CD4-positive, alpha-beta T cell treated with Interleukin-4 for 1 hour (primary cell): ENCODE results near the gene IFTAP.

Source experiments
- DNase-seq, 2 donors: peaks; one replicate each; pipeline ENCODE4 v3.0.0-alpha.2; 2020 to 2022

IFTAP gene

GRCh38 chr11:36600180-36600579 lies 5.9 kb downstream of the IFTAP start:
- no peak for DNase-seq

DNA sequence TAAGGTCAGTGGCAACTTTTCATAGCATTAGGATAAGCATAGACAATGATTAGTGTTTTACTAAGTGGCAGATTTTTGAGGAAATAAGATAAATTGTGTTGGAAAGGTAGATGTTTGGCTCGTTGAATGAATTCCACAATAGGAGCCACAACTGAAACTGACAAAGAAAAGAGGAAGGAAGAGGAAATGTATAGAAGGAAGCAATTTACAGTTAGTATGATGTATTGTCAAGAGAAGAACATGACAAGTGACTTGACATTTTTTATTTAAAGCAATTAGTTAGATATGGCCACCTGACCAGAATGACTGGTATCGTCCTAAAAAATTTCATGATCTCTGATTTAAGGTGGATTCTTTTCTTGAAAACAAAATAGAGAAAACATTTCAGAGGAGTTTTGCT lies 6.9 kb downstream of the IFTAP start:
- no peak for DNase-seq

GRCh38 chr11:36602135-36602534 lies 7.8 kb downstream of the IFTAP start:
- no peak for DNase-seq

DNA sequence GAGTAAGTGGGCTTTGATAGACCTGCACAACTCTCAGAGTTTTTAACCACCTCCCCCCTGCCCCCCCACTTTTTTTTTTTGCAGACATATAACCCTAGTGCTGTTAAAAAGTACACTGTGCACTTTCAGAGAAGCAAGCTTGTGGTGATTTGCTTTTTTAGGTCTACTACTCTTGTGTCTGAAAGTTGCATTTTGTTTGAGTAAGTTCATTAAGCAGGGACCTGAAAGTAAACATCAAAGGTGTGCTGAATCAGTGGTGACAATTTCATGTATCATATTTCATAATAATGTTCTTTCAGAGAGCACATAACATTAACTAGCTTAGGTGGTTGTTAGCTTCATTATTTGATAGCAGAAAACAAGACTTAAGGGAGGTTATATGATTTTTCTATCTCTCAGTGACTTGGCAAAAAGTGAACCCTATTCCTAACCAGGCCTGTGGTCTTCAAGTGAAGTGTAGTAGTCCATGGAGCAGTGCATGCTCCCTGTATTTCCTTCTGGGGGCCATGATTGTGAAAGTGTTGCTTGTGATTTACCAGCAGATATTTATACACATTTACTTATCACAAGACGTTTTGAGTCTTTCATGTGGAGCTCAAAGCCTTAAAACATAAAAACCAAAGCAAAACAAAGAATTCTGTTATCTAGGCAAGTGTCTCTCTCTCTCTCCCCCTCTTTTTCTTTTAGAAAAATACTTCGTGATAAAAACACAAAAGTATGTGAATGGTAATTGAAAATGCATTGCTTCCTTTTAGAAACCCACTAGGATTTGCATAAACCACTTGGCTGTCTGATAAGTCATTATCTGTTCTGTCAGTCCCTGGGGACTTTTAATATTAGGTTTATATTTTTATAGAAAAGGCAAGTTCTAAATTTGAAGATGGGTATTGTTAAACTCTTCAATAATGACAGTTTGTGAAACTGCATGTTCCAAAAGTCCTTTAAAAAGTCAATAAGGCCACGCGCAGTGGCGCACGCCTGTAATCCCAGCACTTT lies 11.2 kb downstream of the IFTAP start:
- no peak for DNase-seq

GRCh38 chr11:36608491-36609199 lies 14.3 kb downstream of the IFTAP start:
- DNase-seq, result no peak

DNA sequence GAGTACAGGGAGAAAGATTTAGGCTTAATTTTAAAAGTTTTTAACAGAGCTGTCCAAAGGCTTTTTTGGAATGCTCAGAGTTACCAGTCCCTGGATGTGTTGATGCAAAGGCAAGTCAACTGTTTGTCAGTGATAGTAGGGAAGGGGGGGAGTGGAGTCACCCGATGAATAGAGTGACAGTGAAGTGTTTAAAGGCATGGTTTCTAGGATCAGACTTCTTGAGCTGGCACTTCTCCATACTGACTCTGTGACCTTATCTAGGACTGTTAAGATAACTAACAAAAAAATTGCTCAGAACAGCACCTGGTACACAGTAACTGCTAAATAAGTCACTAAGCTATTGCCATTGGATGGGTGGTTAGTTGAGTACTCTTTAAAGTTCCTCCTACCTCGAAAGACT lies 15.1 kb downstream of the IFTAP start:
- DNase-seq, result no peak

DNA sequence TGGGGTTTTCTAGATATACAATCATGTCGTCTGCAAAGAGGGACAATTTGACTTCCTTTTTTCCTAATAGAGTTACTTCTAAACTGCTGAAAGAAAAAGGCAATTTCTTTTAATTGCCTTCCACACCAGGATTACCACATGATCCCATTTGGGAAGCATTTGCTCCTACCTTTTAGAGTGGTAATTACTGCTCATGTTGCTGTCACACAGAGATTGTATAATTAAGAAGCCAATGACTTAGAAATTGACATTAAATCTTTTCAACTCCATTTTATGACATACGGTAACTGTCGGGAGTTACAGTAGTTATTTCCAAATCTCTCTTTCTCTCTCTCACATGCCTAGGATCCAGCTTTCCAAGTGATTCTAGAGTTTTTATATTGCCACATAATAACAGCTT lies 21.5 kb downstream of the IFTAP start:
- DNase-seq, result no peak

DNA sequence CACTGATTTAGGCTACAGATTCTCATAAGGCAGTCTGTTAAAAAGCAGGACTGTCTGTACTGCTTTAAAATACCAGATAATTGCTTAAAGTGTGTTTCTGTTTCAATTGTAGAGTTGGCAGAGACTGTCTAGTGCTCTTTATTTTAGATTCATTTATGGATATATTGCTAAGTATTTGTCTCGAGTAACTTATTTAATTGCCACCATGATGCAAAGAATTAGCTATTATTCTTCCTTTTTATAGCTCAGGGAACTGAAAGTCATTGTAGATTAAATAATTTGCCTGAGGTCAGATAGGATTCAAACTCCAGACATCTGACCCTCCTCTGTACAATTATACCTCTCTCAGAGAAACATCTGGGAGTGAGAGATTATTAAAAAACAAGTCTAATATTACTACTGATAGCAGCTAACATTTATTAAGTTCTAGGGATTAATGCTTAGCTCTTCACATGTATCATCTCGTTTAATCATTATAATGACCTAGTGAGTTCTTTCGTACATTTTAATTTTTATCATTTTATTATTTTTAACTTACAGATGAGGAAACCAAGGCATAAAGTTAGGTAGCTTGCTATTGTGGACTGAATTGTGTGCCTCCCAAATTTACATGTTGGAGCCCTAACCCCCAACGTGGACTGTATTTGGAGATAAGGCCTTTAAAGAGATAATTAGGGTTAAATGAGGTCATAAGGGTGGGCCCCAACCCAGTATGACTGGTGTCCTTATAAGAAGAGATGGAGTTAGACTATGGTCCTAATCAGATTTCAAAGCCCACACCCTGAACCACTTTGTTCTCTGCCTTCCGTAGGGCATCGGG lies 23.5 kb downstream of the IFTAP start:
- no peak for DNase-seq

DNA sequence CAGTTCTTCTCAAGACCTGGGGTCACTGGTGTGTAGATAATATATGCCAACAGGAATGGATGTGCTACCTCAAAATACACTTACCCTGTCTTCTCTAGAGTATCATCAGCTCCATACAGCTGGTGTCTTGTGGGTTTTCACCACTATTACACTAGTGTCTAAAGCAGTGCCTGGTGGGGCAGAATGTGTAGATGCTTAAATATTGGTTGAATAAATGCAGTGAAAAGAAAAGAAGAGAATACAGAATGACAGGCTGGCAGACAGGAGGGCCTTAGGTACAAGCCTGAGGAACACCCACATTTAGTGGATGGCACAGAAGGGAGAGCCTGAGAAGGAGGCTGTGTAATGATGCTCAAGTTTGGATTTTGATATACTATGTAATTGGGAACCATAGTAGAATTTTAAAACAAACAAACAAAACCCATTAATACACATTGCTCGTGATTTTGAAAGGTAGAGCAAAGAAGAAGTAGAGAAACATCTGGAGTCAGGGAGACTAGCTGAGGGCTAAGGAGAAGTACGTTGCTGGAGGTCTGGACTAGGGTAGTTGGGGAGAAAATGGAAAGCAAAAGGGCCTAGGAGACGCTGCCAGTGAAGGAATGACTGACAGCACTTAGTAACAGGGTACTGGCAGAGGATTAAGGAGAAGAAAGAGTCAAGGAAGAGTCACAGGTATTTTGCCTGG lies 24.2 kb downstream of the IFTAP start:
- DNase-seq, result no peak

GRCh38 chr11:36619502-36619901 lies 25.2 kb downstream of the IFTAP start:
- DNase-seq, result no peak

GRCh38 chr11:36620246-36620645 lies 25.9 kb downstream of the IFTAP start:
- DNase-seq, result no peak

GRCh38 chr11:36622431-36623136 lies 28.3 kb downstream of the IFTAP start:
- DNase-seq, result peak in 1 of 2 donors; percentile 16

DNA sequence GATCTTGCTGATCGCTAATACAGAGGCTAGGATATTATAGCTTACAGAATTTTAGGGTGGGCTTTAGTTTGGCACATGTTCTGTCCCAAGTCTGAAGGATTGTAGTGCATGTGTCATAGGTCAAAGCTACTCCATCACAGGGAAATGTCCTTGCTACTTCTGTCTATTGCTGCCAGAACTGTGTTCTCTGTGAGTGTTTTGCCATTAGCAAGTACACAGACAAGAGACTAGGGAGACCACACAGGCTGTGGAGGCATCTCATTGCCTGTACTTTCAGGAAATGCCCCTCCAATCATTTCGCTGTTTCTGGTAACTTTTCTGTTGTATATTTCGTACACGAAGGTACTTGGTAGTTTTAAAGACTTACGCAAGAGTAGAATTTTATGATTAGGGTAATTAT lies 29.2 kb downstream of the IFTAP start:
- DNase-seq, result no peak

- DNase-seq, result no peak
These were observed 32.7 kb downstream of the IFTAP start for GRCh38 chr11:36627006-36627405.

- no peak for DNase-seq
These were observed 33.2 kb downstream of the IFTAP start for GRCh38 chr11:36627471-36627870.

GRCh38 chr11:36628141-36628540 lies 33.8 kb downstream of the IFTAP start:
- no peak for DNase-seq

DNA sequence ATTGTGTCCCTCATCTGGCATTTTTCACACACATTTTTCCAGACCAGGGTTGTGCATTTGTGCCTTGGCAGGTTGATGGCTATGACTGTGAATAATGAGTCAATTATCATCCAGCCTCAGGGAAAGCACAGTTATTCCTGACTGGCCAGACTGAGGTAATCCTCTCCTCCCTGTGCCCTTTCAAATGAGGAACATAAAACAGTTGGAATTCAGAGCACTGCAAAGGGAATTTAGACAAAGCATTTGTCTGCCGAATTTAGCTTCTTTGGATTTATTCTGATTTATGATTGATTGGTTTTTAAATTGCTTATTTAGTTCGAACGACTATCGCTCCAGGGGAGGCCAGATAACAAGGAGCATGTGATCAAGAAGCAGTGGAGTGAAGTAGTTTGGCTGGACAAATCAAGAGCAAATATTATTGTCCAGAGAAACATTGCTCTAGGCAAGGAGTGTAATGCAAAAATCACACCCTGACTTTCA lies 34.5 kb downstream of the IFTAP start:
- no peak for DNase-seq

- no peak for DNase-seq
These were observed 37.5 kb downstream of the IFTAP start for GRCh38 chr11:36631774-36632173.

DNA sequence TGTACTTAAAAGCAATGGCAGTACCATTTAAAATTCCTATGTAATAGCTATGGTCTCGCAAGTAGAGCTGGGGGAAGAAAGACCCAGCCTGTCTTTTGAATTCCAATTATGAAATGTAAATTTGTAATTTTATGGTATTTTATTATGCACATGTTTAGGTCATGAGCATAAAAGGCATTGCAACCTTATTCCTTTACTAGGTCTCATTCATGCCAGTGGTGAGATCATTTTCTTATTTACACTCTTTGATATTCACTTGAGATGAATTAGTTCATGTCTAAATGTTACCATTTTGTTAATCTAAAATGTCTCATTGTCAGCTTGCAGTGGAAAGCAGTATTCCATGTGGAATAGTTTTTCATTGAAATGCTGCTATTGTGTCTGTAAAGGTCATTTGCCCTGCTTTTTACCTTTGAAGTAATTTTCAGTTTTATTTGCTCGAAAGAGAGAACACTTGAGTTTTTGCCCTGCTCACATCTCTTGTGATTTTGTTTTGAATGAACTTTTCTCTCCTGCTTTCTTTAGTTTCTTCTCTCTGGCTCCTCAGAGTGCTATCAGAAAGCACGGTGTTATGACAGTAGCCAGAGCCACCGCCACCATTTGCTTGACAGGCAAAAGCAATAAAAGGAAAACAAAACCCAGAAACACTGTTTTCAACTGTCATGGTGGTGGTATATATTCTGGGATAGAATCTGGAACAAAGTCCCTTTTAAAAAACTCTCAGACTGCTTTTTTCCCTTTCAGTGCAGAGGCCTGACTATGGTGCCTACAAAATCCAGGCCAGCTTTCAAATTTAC lies 41.0 kb downstream of the IFTAP start:
- DNase-seq, result no peak

- no peak for DNase-seq
These were observed 44.3 kb downstream of the IFTAP start for GRCh38 chr11:36638556-36638955.
